HepG2 (cell line): ENCODE measurements around the gene RAB8A. TPM values are rescaled to one million over a fixed set of nuclear protein-coding genes. Genes with fewer than 3 reads are reported as not detected.
A peak's percentile ranks its signal among the peaks of the same experiment; 100 is the strongest.

Source experiments
- ATAC-seq: fragments of 200-7000 bp; cut with Tn5 transposase; 3 replicates; pipeline ENCODE4 v1.9.1; 2020; ENCODE audit warnings: mild to moderate bottlenecking, moderate library complexity
- BruUV-seq: library from RNA; stranded (reverse); fragments of 400-500 nt; replicated peaks from 2 replicates; lab custom pipeline; 2021; lab: Mats Ljungman, UMichigan
- CTCF ChIA-PET: fragments of 300-600 bp; formaldehyde crosslinking; extraction: SDS; loops from one replicate; lab custom pipeline; 2021; ENCODE audit warnings: low total read pairs, inconsistent platforms, low intra/inter-chr PET ratio; lab: Yijun Ruan, JAX
- POLR2A ChIA-PET: fragments of 350-600 bp; sonication (Branson Sonifier 250); formaldehyde crosslinking; loops from one replicate; lab custom pipeline; 2020; ENCODE audit warnings: antibody characterized with exemption, inconsistent platforms; lab: Yijun Ruan, JAX
- DNase-seq: peaks from one replicate; pipeline ENCODE4 v3.0.0-alpha.2; 2015; ENCODE audit warnings: low spot score
- FAIRE-seq: peaks from 3 replicates; lab custom pipeline; 2011; peaks lifted over from hg19 to GRCh38; lab: Jason Lieb, UNC
- H2AFZ ChIP-seq: one replicate; pipeline ENCODE4 v1.6.1; 2011; ENCODE audit warnings: low read length, inconsistent platforms
- H3K27ac ChIP-seq: fragments of 300-600 bp; 3 replicates; pipeline ENCODE4 v1.8.0; 2011; ENCODE audit warnings: mixed run types, mild to moderate bottlenecking, mixed read lengths, low read length, inconsistent platforms; ENCODE audit not compliant: insufficient read depth; ENCODE audit errors: extremely low read length
- H3K27me3 ChIP-seq, 2 experiments: fragments of 200-600 bp in 1 of 2; 2 replicates in 1 of 2; 3 replicates in 1 of 2; pipeline versions ENCODE4 v1.6.0 to v1.8.0; 2011; ENCODE audit warnings: low read length in 2 of 2, mild to moderate bottlenecking in 2 of 2, moderate library complexity in 2 of 2, inconsistent platforms in 1 of 2; ENCODE audit not compliant: insufficient read depth in 2 of 2, control insufficient read depth in 1 of 2
- H3K36me3 ChIP-seq, 2 experiments: fragments of 200-600 bp in 1 of 2; replicated peaks in 1 of 2; 2 replicates in 1 of 2; 3 replicates in 1 of 2; pipeline versions ENCODE4 v1.5.1 to v1.8.0; 2011; ENCODE audit warnings: low read length in 2 of 2, inconsistent platforms in 1 of 2; ENCODE audit not compliant: insufficient read depth in 2 of 2, control insufficient read depth in 1 of 2
- H3K4me1 ChIP-seq: 2 replicates; pipeline ENCODE4 v1.5.1; 2012; ENCODE audit warnings: low read length, inconsistent platforms; ENCODE audit not compliant: insufficient read depth
- H3K4me2 ChIP-seq: 2 replicates; pipeline ENCODE4 v1.6.0; 2011; ENCODE audit warnings: low read depth, low read length, inconsistent platforms
- H3K4me3 ChIP-seq, 3 experiments: fragments of 200-600 bp in 1 of 3; sonication (generic), shearing (Covaris generic) in 1 of 3; replicated peaks in 1 of 3; 2 replicates each; pipeline ENCODE4 v1.5.1; 2011 to 2016; ENCODE audit warnings: low read length in 3 of 3, inconsistent platforms in 2 of 3, low read depth in 2 of 3, mild to moderate bottlenecking in 2 of 3, control low read depth in 1 of 3, mixed read lengths in 1 of 3; ENCODE audit not compliant: insufficient read depth in 1 of 3
- H3K79me2 ChIP-seq: one replicate; pipeline ENCODE4 v1.6.1; 2011; ENCODE audit warnings: low read length, inconsistent platforms; ENCODE audit not compliant: insufficient read depth
- H3K9ac ChIP-seq: 2 replicates; pipeline ENCODE4 v1.6.0; 2011; ENCODE audit warnings: mild to moderate bottlenecking, low read depth, low read length, inconsistent platforms; ENCODE audit not compliant: insufficient read depth
- H3K9me3 ChIP-seq: 2 replicates; pipeline ENCODE4 v1.5.1; 2012; ENCODE audit warnings: mild to moderate bottlenecking, low read length
- H4K20me1 ChIP-seq: 2 replicates; pipeline ENCODE4 v1.6.0; 2011; ENCODE audit warnings: inconsistent platforms, mild to moderate bottlenecking, low read length, moderate library complexity; ENCODE audit not compliant: insufficient read depth
- ATM ChIP-seq: fragments of 450-650 bp; IDR thresholded peaks from 2 replicates; pipeline ENCODE4 v1.7.1; 2017; ENCODE audit warnings: mild to moderate bottlenecking, borderline replicate concordance
- CEBPB ChIP-seq: IDR thresholded peaks from 2 replicates; pipeline ENCODE4 v1.6.1; 2011; ENCODE audit warnings: low read depth, low read length, improper control_type of control experiment, borderline replicate concordance
- JUND ChIP-seq: sonication (generic); formaldehyde crosslinking; IDR thresholded peaks from 2 replicates; pipeline ENCODE4 v1.8.0; 2022; ENCODE audit warnings: mild to moderate bottlenecking, missing genetic modification reagents
- KDM1A ChIP-seq: IDR thresholded peaks from 2 replicates; pipeline ENCODE4 v1.6.1; 2016; ENCODE audit warnings: missing compliant biosample characterization
- MAFK ChIP-seq, 2 experiments: IDR thresholded peaks in 1 of 2; conservative IDR thresholded peaks in 1 of 2; 2 replicates each; pipeline ENCODE4 v1.6.1; 2011; ENCODE audit warnings: improper control_type of control experiment in 2 of 2, low read length in 2 of 2
- NRL ChIP-seq: sonication (generic); formaldehyde crosslinking; IDR thresholded peaks from 2 replicates; pipeline ENCODE4 v1.5.0; 2020; ENCODE audit warnings: missing genetic modification reagents, mild to moderate bottlenecking, moderate library complexity, borderline replicate concordance
- SMAD1 ChIP-seq: sonication (generic); formaldehyde crosslinking; IDR thresholded peaks from 2 replicates; pipeline ENCODE4 v1.4.0; 2020; ENCODE audit warnings: missing genetic modification reagents, low read depth, mild to moderate bottlenecking, borderline replicate concordance
- SMAD3 ChIP-seq: sonication (generic); formaldehyde crosslinking; IDR thresholded peaks from 2 replicates; pipeline ENCODE4 v1.4.0; 2020; ENCODE audit warnings: missing genetic modification reagents
- SUZ12 ChIP-seq: fragments of 150-350 bp; IDR thresholded peaks from 2 replicates; pipeline ENCODE4 v1.6.1; 2014; ENCODE audit warnings: low read depth, low read length
- WIZ ChIP-seq: sonication (generic); formaldehyde crosslinking; IDR thresholded peaks from 2 replicates; pipeline ENCODE4 v1.5.1; 2020; ENCODE audit warnings: mild to moderate bottlenecking, missing genetic modification reagents
- ZBTB7A ChIP-seq: sonication (generic); formaldehyde crosslinking; IDR thresholded peaks from 2 replicates; pipeline ENCODE4 v1.8.0; 2022; ENCODE audit warnings: mild to moderate bottlenecking, missing genetic modification reagents
- ZFP36 ChIP-seq: fragments of 150-350 bp; IDR thresholded peaks from 2 replicates; pipeline ENCODE4 v1.6.1; 2018; ENCODE audit warnings: borderline replicate concordance, low read length, low read depth; ENCODE audit not compliant: partially characterized antibody
- ZNF256 ChIP-seq: sonication (generic); formaldehyde crosslinking; conservative IDR thresholded peaks from 2 replicates; pipeline ENCODE4 v1.4.0; 2020; ENCODE audit warnings: missing genetic modification reagents
- ZNF260 ChIP-seq: sonication (generic); formaldehyde crosslinking; IDR thresholded peaks from 2 replicates; pipeline ENCODE4 v1.4.0; 2020; ENCODE audit warnings: missing genetic modification reagents, low read depth, mild to moderate bottlenecking, borderline replicate concordance
- ZNF547 ChIP-seq: sonication (generic); formaldehyde crosslinking; IDR thresholded peaks from 2 replicates; pipeline ENCODE4 v1.5.1; 2020; ENCODE audit warnings: mild to moderate bottlenecking, missing genetic modification reagents
- ZNF589 ChIP-seq: sonication (generic); formaldehyde crosslinking; conservative IDR thresholded peaks from 2 replicates; pipeline ENCODE4 v1.8.0; 2022; ENCODE audit warnings: mild to moderate bottlenecking, moderate library complexity, missing genetic modification reagents
- ZNF713 ChIP-seq: sonication (generic); formaldehyde crosslinking; IDR thresholded peaks from 2 replicates; pipeline ENCODE4 v1.4.0; 2020; ENCODE audit warnings: mild to moderate bottlenecking, missing genetic modification reagents
- ZNF768 ChIP-seq: sonication (generic); formaldehyde crosslinking; IDR thresholded peaks from 2 replicates; pipeline ENCODE4 v1.4.0; 2020; ENCODE audit warnings: missing genetic modification reagents
- ZNF772 ChIP-seq: sonication (generic); formaldehyde crosslinking; IDR thresholded peaks from 2 replicates; pipeline ENCODE4 v1.5.0; 2020; ENCODE audit warnings: mild to moderate bottlenecking, missing genetic modification reagents
- WGBS: methylation state at CpG from one replicate; pipeline ENCODE4 v1.1.6; 2017; ENCODE audit warnings: low lambda C conversion rate; 5-methylcytosine and 5-hydroxymethylcytosine counted together
- in situ Hi-C: cut with HindIII; loops from 2 replicates; pipeline ENCODE4 v1.10.0; 2017; ENCODE audit warnings: low pct_unique_long_range_greater_than_20kb; ENCODE audit not compliant: extremely low pct_ligation_motif_present
- intact Hi-C: fragments of 100-400 bp; cut with micrococcal nuclease; formaldehyde crosslinking; loops from one replicate; pipeline ENCODE4 v1.10.0; 2022; ENCODE audit not compliant: unreplicated experiment
- polyA plus RNA-seq, 8 experiments: library from polyadenylated mRNA; depleted of rRNA in 3 of 8; stranded (reverse) in 7 of 8; unstranded in 1 of 8; fragments of >200 nt; fragmentation: Illumina TruSeq in 4 of 8; extraction: Trizol in 4 of 8; gene quantifications; 2 replicates each; pipeline versions ENCODE4 v1.2.1 to v1.2.3, GENCODE V29; 2011 to 2016; ENCODE audit warnings: low read depth in 4 of 8, missing spikeins in 1 of 8, mixed read lengths in 1 of 8; ENCODE audit not compliant: insufficient read depth in 1 of 8
- total RNA-seq, 5 experiments: library from RNA; depleted of rRNA; stranded (reverse); fragments of >200 nt; fragmentation: Illumina TruSeq; extraction: Trizol; gene quantifications; 2 replicates each; pipeline ENCODE4 v1.2.3, GENCODE V29; 2016; ENCODE audit warnings: low read depth in 1 of 5
- TF ChIP-seq, protein P1 (sequence below): sonication (generic); formaldehyde crosslinking; IDR thresholded peaks from 2 replicates; pipeline ENCODE4 v1.4.0; 2020; ENCODE audit warnings: mild to moderate bottlenecking, missing genetic modification reagents
- TF ChIP-seq, protein P2 (sequence below): sonication (generic); formaldehyde crosslinking; IDR thresholded peaks from 2 replicates; pipeline ENCODE4 v1.5.0; 2020; ENCODE audit warnings: mild to moderate bottlenecking, missing genetic modification reagents
- TF ChIP-seq, protein P3 (sequence below): sonication (generic); formaldehyde crosslinking; IDR thresholded peaks from 2 replicates; pipeline ENCODE4 v1.9.0; 2021; ENCODE audit warnings: missing genetic modification reagents, borderline replicate concordance

The RAB8A gene
- total and polyA plus RNA-seq, 2 of the 13 experiments (the other 11 are each of a cell fraction or from before 2014, with no cell fraction given): 36.7 to 45.0 TPM

DNA sequence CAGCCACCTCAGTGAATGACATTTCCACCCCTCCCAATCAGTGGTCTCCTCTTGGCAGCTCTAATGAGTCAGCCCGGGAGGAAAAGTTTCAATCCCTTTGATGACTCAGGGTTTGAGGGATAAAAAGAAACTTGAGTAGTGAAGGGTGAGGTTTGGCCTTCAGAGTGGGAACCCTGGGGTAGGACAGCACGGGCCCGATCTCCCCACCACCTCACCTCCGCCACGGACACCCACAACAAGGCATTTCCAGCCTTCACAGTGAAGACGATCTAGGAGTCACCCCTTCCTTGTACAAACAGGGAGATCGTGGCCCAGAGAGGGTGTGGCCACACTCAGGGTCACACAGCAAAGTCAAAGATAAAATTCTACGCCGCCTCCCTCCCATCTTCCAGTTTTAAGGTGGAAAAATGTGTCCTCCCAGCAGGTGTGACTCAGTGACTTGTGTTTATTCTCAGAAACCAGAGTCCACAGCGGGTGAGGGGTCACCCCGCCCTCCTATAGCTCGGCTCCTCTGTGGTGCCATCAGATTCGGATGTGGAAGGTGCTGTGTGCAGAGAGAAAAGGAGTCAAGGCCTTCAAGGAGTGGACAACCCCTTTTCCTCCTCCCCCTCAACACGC, 49.4 kb downstream of the RAB8A start (continued):
- TF ChIP-seq NRL (CRISPR knock-in tag): no peak
- TF ChIP-seq SMAD3: no peak
- TF ChIP-seq ZNF772 (CRISPR knock-in tag): no peak
- peak; percentile 99 for TF ChIP-seq ZNF768
- TF ChIP-seq ZNF713 (CRISPR knock-in tag): no peak
- TF ChIP-seq, protein P1, sequence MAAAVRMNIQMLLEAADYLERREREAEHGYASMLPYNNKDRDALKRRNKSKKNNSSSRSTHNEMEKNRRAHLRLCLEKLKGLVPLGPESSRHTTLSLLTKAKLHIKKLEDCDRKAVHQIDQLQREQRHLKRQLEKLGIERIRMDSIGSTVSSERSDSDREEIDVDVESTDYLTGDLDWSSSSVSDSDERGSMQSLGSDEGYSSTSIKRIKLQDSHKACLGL (CRISPR knock-in tag): no peak
- no peak for TF ChIP-seq MAFK (conservative IDR thresholded peaks at IDR 0.05 in 1 of 2, IDR thresholded peaks at IDR 0.05 in 1 of 2; ENCODE audit: low read length in 2 of 2)
- no peak for TF ChIP-seq CEBPB
- TF ChIP-seq KDM1A (CRISPR knock-in tag): 0 out of 2 replicates have a peak, but pooled peaks have one; percentile 27
- peak; percentile 71 for TF ChIP-seq ZFP36
- TF ChIP-seq, all 625 proteins: peak for 6

DNA sequence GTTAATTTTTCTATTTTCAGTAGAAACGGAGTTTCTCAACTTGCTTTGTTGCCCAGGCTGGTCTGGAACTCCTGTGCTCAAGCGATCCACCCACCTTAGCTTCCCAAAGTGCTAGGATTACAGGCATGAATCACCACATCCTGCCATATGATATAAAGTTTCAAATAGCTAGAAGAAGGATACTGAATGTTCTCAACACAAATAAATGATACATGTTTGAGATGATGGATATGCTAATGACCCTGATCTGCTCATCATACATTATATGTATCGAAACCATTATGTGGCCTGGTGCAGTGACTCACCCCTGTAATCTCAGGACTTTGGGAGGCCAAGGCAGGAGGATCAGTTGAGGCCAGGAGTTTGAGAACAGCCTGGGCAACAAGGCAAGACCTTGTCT, 50.2 kb downstream of the RAB8A start:
- CTCF ChIA-PET: no interaction called here
- POLR2A ChIA-PET: no interaction called here
- TF ChIP-seq, protein P2, sequence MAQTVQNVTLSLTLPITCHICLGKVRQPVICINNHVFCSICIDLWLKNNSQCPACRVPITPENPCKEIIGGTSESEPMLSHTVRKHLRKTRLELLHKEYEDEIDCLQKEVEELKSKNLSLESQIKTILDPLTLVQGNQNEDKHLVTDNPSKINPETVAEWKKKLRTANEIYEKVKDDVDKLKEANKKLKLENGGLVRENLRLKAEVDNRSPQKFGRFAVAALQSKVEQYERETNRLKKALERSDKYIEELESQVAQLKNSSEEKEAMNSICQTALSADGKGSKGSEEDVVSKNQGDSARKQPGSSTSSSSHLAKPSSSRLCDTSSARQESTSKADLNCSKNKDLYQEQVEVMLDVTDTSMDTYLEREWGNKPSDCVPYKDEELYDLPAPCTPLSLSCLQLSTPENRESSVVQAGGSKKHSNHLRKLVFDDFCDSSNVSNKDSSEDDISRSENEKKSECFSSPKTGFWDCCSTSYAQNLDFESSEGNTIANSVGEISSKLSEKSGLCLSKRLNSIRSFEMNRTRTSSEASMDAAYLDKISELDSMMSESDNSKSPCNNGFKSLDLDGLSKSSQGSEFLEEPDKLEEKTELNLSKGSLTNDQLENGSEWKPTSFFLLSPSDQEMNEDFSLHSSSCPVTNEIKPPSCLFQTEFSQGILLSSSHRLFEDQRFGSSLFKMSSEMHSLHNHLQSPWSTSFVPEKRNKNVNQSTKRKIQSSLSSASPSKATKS: no peak
- TF ChIP-seq WIZ (CRISPR knock-in tag) (no peak), ZNF260 (CRISPR knock-in tag) (no peak), SMAD1 (CRISPR knock-in tag) (no peak), SUZ12 (no peak), ZNF547 (CRISPR knock-in tag) (no peak), ATM (no peak), ZNF589 (no peak), ZBTB7A (CRISPR knock-in tag) (no peak), JUND (CRISPR knock-in tag) (no peak), ZNF256 (CRISPR knock-in tag) (no peak)
- TF ChIP-seq, protein P3, sequence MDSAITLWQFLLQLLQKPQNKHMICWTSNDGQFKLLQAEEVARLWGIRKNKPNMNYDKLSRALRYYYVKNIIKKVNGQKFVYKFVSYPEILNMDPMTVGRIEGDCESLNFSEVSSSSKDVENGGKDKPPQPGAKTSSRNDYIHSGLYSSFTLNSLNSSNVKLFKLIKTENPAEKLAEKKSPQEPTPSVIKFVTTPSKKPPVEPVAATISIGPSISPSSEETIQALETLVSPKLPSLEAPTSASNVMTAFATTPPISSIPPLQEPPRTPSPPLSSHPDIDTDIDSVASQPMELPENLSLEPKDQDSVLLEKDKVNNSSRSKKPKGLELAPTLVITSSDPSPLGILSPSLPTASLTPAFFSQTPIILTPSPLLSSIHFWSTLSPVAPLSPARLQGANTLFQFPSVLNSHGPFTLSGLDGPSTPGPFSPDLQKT: no peak

More for the DNA sequence above, 50.2 kb downstream of the RAB8A start:
- no TSS peak for BruUV-seq
- in situ Hi-C loops (loop anchor here (25.0 kb wide), 1 partner anchor 525 kb away; the partner anchor contains the start of gene CYP4F3), intact Hi-C loops (no loop called here)
- Histone ChIP-seq H3K36me3 (no peaks in the 10 kb centered on the region), H4K20me1 (no peaks in the 10 kb centered on the region), H3K4me3 (no peak overlapping the region), H3K9me3 (no peaks in the 10 kb centered on the region), H3K4me1 (peaks cover 31% of the 10 kb centered on the region), H3K27me3 (no peaks in the 10 kb centered on the region), H3K27ac (no peak overlapping the region), H3K4me2 (no peak overlapping the region), H2AFZ (no peak overlapping the region), H3K79me2 (no peaks in the 10 kb centered on the region), H3K9ac (no peak overlapping the region)
- ATAC-seq (no peak), DNase-seq (no peak), FAIRE-seq (no peak)
- WGBS: 33% methylated on average over 3 of the region's 3 CpGs
